GM19043 (cell line): ENCODE results near the gene CPSF3.
A peak's percentile ranks its signal among the peaks of the same experiment; 100 is the strongest.

Source experiments
- ATAC-seq: cut with Tn5 transposase; IDR thresholded peaks from one replicate; pipeline ENCODE4 v1.9.1; 2021; ENCODE audit warnings: low read depth; ENCODE audit not compliant: unreplicated experiment

CPSF3 gene

GRCh38 chr2:9462886-9463697, 39.6 kb downstream of the CPSF3 start:
- no peak for ATAC-seq

GRCh38 chr2:9463698-9464034, 40.2 kb downstream of the CPSF3 start:
- ATAC-seq, result no peak

- no peak for ATAC-seq
These were observed 41.7 kb downstream of the CPSF3 start for GRCh38 chr2:9465170-9465569.

GRCh38 chr2:9466147-9466683, 42.8 kb downstream of the CPSF3 start:
- no peak for ATAC-seq

- ATAC-seq, result no peak
These were observed 44.2 kb downstream of the CPSF3 start for GRCh38 chr2:9467687-9468086.

GRCh38 chr2:9471206-9471605, 47.8 kb downstream of the CPSF3 start:
- ATAC-seq, result no peak

- no peak for ATAC-seq
These were observed 49.1 kb downstream of the CPSF3 start for GRCh38 chr2:9472511-9472910.

- peak; percentile 14 for ATAC-seq
These were observed 50.0 kb downstream of the CPSF3 start for GRCh38 chr2:9473308-9473984.

- peak; percentile 22 for ATAC-seq
These were observed 50.5 kb downstream of the CPSF3 start for GRCh38 chr2:9473985-9474360.

GRCh38 chr2:9474361-9475057, 51.1 kb downstream of the CPSF3 start, which contains the start of gene IAH1:
TSS of gene IAH1 (plus strand) at chr2:9474551. CDS start at chr2:9474567, 16 bp downstream.
- peak; percentile 68 for ATAC-seq

GRCh38 chr2:9477914-9478313, 54.5 kb downstream of the CPSF3 start:
- ATAC-seq, result no peak

GRCh38 chr2:9478526-9478925, 55.1 kb downstream of the CPSF3 start:
- no peak for ATAC-seq

- no peak for ATAC-seq
These were observed 56.7 kb downstream of the CPSF3 start for GRCh38 chr2:9480157-9480556.

GRCh38 chr2:9483107-9483506, 59.7 kb downstream of the CPSF3 start:
- ATAC-seq, result no peak

GRCh38 chr2:9484533-9484932, 61.1 kb downstream of the CPSF3 start:
- no peak for ATAC-seq

- ATAC-seq, result no peak
These were observed 65.4 kb downstream of the CPSF3 start for GRCh38 chr2:9488583-9489547.

- no peak for ATAC-seq
These were observed 67.3 kb downstream of the CPSF3 start for GRCh38 chr2:9490789-9491188.

- ATAC-seq, result no peak
These were observed 69.5 kb downstream of the CPSF3 start for GRCh38 chr2:9492927-9493326.

- no peak for ATAC-seq
These were observed 70.0 kb downstream of the CPSF3 start for GRCh38 chr2:9493478-9493877.

GRCh38 chr2:9494081-9494480, 70.6 kb downstream of the CPSF3 start:
- no peak for ATAC-seq
